Caco-2 (cell line): ENCODE measurements around the gene PYGO2. TPM values are rescaled to one million over a fixed set of nuclear protein-coding genes. Genes with fewer than 3 reads are reported as not detected.

Experiments
- BruUV-seq: library from RNA; stranded (reverse); fragments of 400-500 nt; replicated peaks from 2 replicates; lab custom pipeline; 2021; lab: Mats Ljungman, UMichigan
- CTCF ChIA-PET: fragments of 300-600 bp; sonication (Branson Sonifier 250); formaldehyde crosslinking; loops from one replicate; lab custom pipeline; 2022; ENCODE audit warnings: antibody characterized with exemption; lab: Charles Lee
- POLR2A ChIA-PET: fragments of 300-600 bp; sonication (Branson Sonifier 250); formaldehyde crosslinking; loops from one replicate; lab custom pipeline; 2022; ENCODE audit warnings: antibody characterized with exemption; lab: Charles Lee
- DNase-seq, 2 experiments: peaks; one replicate each; pipeline versions ENCODE4 v3.0.0 to v3.0.0-alpha.2; 2020 to 2022
- H3K27me3 ChIP-seq: replicated peaks from 2 replicates; pipeline ENCODE4 v1.6.0; 2011; ENCODE audit warnings: low read length; ENCODE audit not compliant: control insufficient read depth, insufficient read depth
- H3K36me3 ChIP-seq: 2 replicates; pipeline ENCODE4 v1.5.1; 2011; ENCODE audit warnings: low read length; ENCODE audit not compliant: control insufficient read depth, insufficient read depth
- H3K4me1 ChIP-seq: fragments of 250-450 bp; sonication (Bioruptor Pico); 2 replicates; pipeline ENCODE4 v1.5.1; 2020; ENCODE audit warnings: mild to moderate bottlenecking
- H3K4me3 ChIP-seq: 2 replicates; pipeline ENCODE4 v1.5.1; 2011; ENCODE audit warnings: low read depth, mild to moderate bottlenecking, control low read depth, low read length
- H3K9me3 ChIP-seq: fragments of 250-450 bp; sonication (Bioruptor Pico); 2 replicates; pipeline ENCODE4 v1.5.1; 2020; ENCODE audit warnings: mild to moderate bottlenecking, moderate library complexity
- H3K27ac Mint-ChIP-seq: one replicate; pipeline ENCODE4 v1.8.0; 2022; ENCODE audit warnings: mixed read lengths; ENCODE audit not compliant: unreplicated experiment
- H3K27me3 Mint-ChIP-seq: one replicate; pipeline ENCODE4 v1.8.0; 2022; ENCODE audit warnings: mixed read lengths; ENCODE audit not compliant: insufficient read depth, unreplicated experiment
- H3K36me3 Mint-ChIP-seq: one replicate; pipeline ENCODE4 v1.8.0; 2022; ENCODE audit warnings: mild to moderate bottlenecking, mixed read lengths; ENCODE audit not compliant: insufficient read depth, unreplicated experiment
- H3K4me1 Mint-ChIP-seq: one replicate; pipeline ENCODE4 v1.8.0; 2022; ENCODE audit warnings: low read depth, mixed read lengths; ENCODE audit not compliant: unreplicated experiment
- H3K4me3 Mint-ChIP-seq: one replicate; pipeline ENCODE4 v1.8.0; 2022; ENCODE audit warnings: mild to moderate bottlenecking, moderate library complexity, mixed read lengths; ENCODE audit not compliant: unreplicated experiment
- H3K9me3 Mint-ChIP-seq: one replicate; pipeline ENCODE4 v1.8.0; 2022; ENCODE audit warnings: mixed read lengths; ENCODE audit not compliant: unreplicated experiment
- CTCF ChIP-seq, 2 experiments: fragments of 200-600 bp in 1 of 2; IDR thresholded peaks; 1 replicate in 1 of 2; 2 replicates in 1 of 2; pipeline versions ENCODE4 v1.5.1 to v1.8.0; 2011 to 2022; ENCODE audit warnings: antibody characterized with exemption in 1 of 2, control low read depth in 1 of 2, inconsistent platforms in 1 of 2, low read depth in 1 of 2, low read length in 1 of 2, mild to moderate bottlenecking in 1 of 2, moderate library complexity in 1 of 2; ENCODE audit not compliant: insufficient read depth in 1 of 2, severe bottlenecking in 1 of 2, unreplicated experiment in 1 of 2
- intact Hi-C: fragments of 100-400 bp; cut with micrococcal nuclease; formaldehyde crosslinking; loops from one replicate; pipeline ENCODE4 v1.10.0; 2022; ENCODE audit not compliant: unreplicated experiment
- total RNA-seq: library from RNA; stranded (reverse); gene quantifications from 2 replicates; pipeline ENCODE4 v1.2.3, GENCODE V29; 2022

The PYGO2 gene
- total RNA-seq, 1 experiment from 2014 or later: 34.9 TPM

GRCh38 chr1:155005076-155006011 lies 43.8 kb upstream of the PYGO2 start:
- BruUV-seq: no TSS peak

GRCh38 chr1:155004352-155005075 lies 42.9 kb upstream of the PYGO2 start:
- H3K9me3 Mint-ChIP-seq: no peaks in the 10 kb centered on the region
- TSS peak; percentile 5 for BruUV-seq
- H3K4me3 Mint-ChIP-seq: peak overlapping the region; percentile 96
- H3K27me3 Mint-ChIP-seq: no peaks in the 10 kb centered on the region
- H3K4me1 Mint-ChIP-seq: peaks cover 18% of the 10 kb centered on the region
- DNase-seq: no peak
- Histone ChIP-seq H3K4me1 (peaks cover 45% of the 10 kb centered on the region), H3K27me3 (no peaks in the 10 kb centered on the region), H3K4me3 (peak overlapping the region; percentile 98), H3K9me3 (no peaks in the 10 kb centered on the region), H3K36me3 (peaks cover 4% of the 10 kb centered on the region)
- peaks cover 47% of the 10 kb centered on the region for H3K36me3 Mint-ChIP-seq
- peak overlapping the region; percentile 88 for H3K27ac Mint-ChIP-seq
- TF ChIP-seq CTCF (IDR thresholded peaks at IDR 0.05; ENCODE audit: insufficient read depth in 1 of 2, low read depth in 1 of 2, low read length in 1 of 2, severe bottlenecking in 1 of 2, unreplicated experiment in 1 of 2): no peak
- ChIA-PET POLR2A (no interaction called here), CTCF (interaction anchor here (3.2 kb wide), 1 partner anchor 13 kb away, joined by 16 read pairs; no protein-coding TSS in a partner anchor)
- intact Hi-C loops: loop anchor here (5.0 kb wide), 2 partner anchors 78 to 123 kb away; partner anchors contain the start of gene EFNA1

More at GRCh38 chr1:155005076-155006011, 43.8 kb upstream of the PYGO2 start:
- H3K36me3 Mint-ChIP-seq: peaks cover 44% of the 10 kb centered on the region
- peaks cover 53% of the 10 kb centered on the region for H3K4me1 ChIP-seq
- H3K9me3 Mint-ChIP-seq: no peaks in the 10 kb centered on the region
- ChIA-PET CTCF (interaction anchor here (1.9 to 3.2 kb wide), 2 partner anchors 12 kb away, joined by 16 to 18 read pairs; no protein-coding TSS in a partner anchor), POLR2A (interaction anchor here (0.6 kb wide), 1 partner anchor 45 kb away, joined by 3 read pairs; no protein-coding TSS in a partner anchor)
- H3K4me3 ChIP-seq: no peak overlapping the region
- TF ChIP-seq CTCF (IDR thresholded peaks at IDR 0.05; ENCODE audit: insufficient read depth in 1 of 2, low read depth in 1 of 2, low read length in 1 of 2, severe bottlenecking in 1 of 2, unreplicated experiment in 1 of 2): no peak
- peak overlapping the region; percentile 71 for H3K27ac Mint-ChIP-seq
- no peaks in the 10 kb centered on the region for H3K9me3 ChIP-seq
- peaks cover 4% of the 10 kb centered on the region for H3K36me3 ChIP-seq
- no peak for DNase-seq
- H3K4me1 Mint-ChIP-seq: peaks cover 25% of the 10 kb centered on the region
- no peaks in the 10 kb centered on the region for H3K27me3 ChIP-seq
- no peaks in the 10 kb centered on the region for H3K27me3 Mint-ChIP-seq
- intact Hi-C loops: no loop called here
- peak overlapping the region; percentile 96 for H3K4me3 Mint-ChIP-seq
